Measurements from ENCODE around the gene LPO.

- TF ChIP-seq POLR2AphosphoS5 (IDR thresholded peaks at IDR 0.05; ENCODE audit: low read depth, low read length) (no peak), POLR2A (IDR thresholded peaks at IDR 0.05; ENCODE audit: low read depth, low read length) (no peak)
Measured at GRCh38 chr17:58304750-58305486, 66.5 kb downstream of the LPO start.
